ENCODE data around the gene INCENP.
"Not testable (repeated sequence)": the region's sequence is repeated elsewhere in the genome, so short reads cannot be mapped to it uniquely, and the experiment has no call there.

Gene INCENP

DNA sequence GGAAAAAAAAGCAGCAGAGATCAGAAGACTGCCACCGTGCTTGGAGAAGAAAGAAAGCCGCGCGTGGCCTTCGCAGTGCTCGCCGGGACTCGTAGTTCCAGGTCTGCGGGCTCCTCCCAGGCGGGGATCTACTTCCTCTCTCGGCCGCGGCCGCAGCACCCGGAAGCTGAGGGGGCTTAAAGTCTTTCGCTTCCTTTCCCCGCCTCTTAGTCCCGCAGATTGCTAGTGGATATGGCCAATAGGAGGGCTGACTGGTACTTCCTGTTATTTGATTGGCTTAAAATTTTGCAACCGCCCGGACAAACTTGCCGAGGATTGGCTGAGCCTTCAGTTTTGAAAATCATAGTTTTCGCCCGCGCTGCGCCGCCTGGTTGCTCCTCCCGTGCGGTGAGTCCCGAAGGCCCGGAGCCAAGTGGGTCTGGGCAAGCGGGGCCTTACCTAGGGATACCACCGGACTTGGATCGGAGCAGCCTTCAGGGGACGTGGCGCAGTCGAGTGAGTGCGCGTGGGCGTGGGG, at the start of gene INCENP:
INCENP (plus strand) TSS at position 343 of the 517 bp plus-strand sequence. CDS start 4,151 bp downstream, outside the sequence.
- peak; percentile 99 for DNase-seq

DNA sequence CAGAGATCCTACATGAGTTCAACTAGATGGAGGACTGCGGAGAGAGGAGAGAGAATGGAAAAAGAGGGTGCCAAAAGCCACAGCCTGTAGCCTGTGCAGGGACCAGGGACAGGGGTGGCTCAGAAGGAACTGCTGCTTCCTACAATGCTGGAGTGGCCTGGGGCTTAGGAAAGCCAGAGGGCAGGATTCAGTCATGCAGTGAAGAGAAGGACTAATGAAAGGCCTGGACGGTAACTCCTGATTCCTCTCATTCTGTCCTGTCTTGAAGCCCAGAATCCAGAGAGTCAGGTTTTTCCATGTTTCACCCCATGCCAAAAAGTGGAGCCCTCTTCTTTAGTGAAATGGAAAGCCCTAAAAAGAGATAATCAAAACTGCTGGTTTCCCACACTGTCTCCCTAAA, 48.4 kb upstream of the INCENP start:
- no peak for DNase-seq

DNA sequence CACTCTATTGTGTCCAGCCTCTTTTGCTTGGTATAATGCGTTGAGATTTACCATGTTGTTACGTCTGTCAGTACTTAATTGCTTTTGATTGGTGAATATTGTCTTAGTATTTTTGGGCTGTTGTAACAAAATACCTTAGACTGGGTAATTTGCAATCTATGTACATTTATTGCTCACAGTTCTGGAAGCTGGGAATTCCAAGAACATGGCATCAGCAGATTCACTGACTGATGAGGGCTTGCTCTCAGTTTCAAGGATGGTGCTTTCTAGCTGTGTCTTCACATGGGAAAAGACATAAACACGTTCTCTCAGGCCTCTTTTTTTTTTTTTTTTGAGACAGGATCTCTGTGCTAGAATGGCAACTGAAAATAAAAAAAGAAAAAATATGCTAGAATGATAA, 46.7 kb upstream of the INCENP start:
- no peak for DNase-seq

GRCh38 chr11:62081378-62082291, 42.2 kb upstream of the INCENP start:
- peak; percentile 89 for DNase-seq

GRCh38 chr11:62082292-62082657, 41.5 kb upstream of the INCENP start:
- no peak for DNase-seq

DNA sequence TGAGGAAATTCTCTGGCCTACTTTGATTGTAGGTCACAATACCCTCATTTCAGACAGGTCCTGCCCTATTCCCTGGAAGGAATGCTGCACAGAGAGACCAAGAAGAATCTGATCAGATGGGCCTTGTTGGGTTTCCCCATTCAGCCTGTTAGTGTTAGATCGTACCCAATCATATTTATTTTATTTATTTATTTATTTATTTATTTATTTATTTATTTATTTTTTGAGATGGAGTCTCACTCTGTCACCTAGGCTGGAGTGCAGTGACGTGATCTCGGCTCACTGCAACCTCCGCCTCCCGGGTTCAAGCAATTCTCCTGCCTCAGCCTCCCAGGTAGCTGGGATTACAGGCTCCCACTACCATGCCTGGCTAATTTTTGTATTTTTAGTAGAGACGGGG, 39.0 kb upstream of the INCENP start:
- not testable (repeated sequence) for DNase-seq

DNA sequence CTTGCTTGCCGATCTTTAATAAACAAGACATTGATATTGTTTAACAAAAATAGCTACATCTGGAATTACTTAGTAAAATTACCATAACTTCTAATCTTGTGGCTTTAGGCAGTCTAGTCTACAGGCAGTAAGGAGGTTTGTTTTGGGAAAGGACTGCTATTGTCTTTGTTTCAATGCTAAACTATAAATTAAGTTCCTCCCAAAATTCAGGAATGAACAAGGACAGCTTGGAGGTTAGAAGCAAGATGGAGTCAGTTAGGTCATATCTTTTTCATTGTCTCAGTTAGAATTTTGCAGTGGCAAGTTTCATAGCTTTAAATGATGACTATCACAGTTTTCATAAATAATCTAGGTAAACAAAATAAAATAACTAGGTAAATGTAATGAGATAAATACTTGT, 36.1 kb upstream of the INCENP start:
- no peak for DNase-seq

GRCh38 chr11:62088331-62088933, 35.4 kb upstream of the INCENP start:
- DNase-seq: no peak

- DNase-seq: no peak
Observed at GRCh38 chr11:62103141-62103540, 20.7 kb upstream of the INCENP start.

GRCh38 chr11:62103986-62104385, 19.8 kb upstream of the INCENP start:
- no peak for DNase-seq

GRCh38 chr11:62104816-62105653, 18.8 kb upstream of the INCENP start:
- DNase-seq: no peak

GRCh38 chr11:62105667-62106191, 18.1 kb upstream of the INCENP start:
- no peak for DNase-seq

GRCh38 chr11:62108017-62108750, 15.6 kb upstream of the INCENP start:
- peak; percentile 74 for DNase-seq

GRCh38 chr11:62108971-62109404, 14.8 kb upstream of the INCENP start:
- no peak for DNase-seq

DNA sequence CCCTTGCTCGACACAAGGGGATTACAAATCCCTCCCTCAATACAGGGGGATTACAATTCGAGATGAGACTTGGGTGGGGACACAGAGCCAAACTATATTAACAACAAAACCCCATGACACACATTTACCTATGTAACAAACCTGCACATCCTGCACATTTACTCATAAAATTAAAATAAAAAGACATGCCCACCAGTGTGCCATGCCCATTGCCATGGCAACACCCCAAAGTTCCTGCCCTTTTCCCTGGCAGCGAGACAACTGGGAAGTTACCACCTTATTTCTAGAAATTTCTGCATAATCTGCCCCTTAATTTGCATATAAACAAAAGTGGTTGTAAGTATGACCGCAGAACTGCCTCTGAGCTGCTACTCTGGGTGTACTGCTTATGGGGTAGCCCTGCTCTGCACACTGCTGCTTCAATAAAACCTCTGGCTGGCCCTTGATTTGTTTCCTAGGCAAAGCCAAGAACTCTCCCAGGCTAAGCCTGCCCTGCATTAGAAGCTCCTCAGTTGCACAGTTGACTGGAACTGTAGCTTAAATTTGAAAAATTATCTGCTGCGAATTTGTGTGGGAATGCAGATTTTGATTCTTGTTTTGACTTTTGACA, 8.6 kb upstream of the INCENP start:
- peak; percentile 5 for DNase-seq

DNA sequence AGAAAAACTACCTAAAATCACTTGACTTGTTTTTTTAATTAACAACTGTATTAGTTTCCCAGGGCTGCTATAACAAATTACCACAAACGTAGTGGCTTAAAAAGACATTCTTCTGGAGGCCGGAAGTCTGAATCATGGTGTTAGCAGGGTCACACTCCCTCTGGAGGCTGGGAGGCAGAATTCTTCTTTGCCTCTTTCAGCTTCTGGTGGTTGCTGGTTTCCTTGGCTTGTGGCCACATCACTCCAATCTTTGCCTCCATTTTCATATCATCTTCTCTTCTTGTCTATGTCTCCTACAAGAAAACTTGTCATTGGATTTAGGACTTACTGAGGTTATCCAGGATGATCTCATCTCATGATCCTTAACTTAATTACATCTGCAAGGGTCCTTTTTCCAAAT, 7.4 kb upstream of the INCENP start:
- DNase-seq: no peak

- no peak for DNase-seq
Observed at GRCh38 chr11:62119569-62119968, 4.2 kb upstream of the INCENP start.

- no peak for DNase-seq
Observed at GRCh38 chr11:62120001-62120400, 3.8 kb upstream of the INCENP start.

GRCh38 chr11:62120431-62120830, 3.4 kb upstream of the INCENP start:
- no peak for DNase-seq

DNA sequence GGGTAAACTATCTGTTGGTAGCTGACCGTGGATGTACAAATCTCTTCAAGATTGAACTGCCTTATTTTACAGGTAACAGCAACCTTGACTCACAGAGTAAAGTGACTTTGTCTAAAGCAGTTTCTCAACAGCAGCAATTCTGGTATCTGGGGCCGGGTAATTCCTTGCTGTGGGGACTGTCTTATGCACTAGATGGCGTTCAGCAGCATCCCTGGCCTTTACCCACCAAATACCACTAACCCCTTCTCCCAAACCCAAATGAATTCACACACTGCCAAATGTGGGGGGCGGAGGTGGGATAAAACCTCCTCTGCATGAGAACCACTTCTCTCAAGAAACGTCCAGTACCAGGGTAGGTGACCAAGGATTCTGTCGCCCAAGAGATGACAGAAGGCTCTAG, 1.7 kb upstream of the INCENP start:
- DNase-seq: no peak
